HepG2 (cell line): ENCODE results near the gene PSMA4. TPM values are rescaled to one million over a fixed set of nuclear protein-coding genes. Genes with fewer than 3 reads are reported as not detected.

Experiments used
- MEIS1 ChIP-seq: sonication (generic); formaldehyde crosslinking; IDR thresholded peaks from 2 replicates; pipeline ENCODE4 v1.9.0; 2021; ENCODE audit warnings: mild to moderate bottlenecking, missing genetic modification reagents, moderate library complexity, borderline replicate concordance
- NCOA1 ChIP-seq: sonication (generic); formaldehyde crosslinking; IDR thresholded peaks from 2 replicates; pipeline ENCODE4 v1.9.0; 2021; ENCODE audit warnings: missing genetic modification reagents
- RAD51 ChIP-seq: fragments of 450-650 bp; IDR thresholded peaks from 2 replicates; pipeline ENCODE4 v1.6.1; 2016; ENCODE audit warnings: borderline replicate concordance
- SKI ChIP-seq: fragments of 450-650 bp; IDR thresholded peaks from one replicate; pipeline ENCODE4 v1.6.1; 2018; ENCODE audit warnings: mild to moderate bottlenecking; ENCODE audit not compliant: partially characterized antibody
- ZBTB8A ChIP-seq: sonication (generic); formaldehyde crosslinking; IDR thresholded peaks from 2 replicates; pipeline ENCODE4 v1.4.0; 2020; ENCODE audit warnings: mild to moderate bottlenecking, low read depth, missing genetic modification reagents, borderline replicate concordance
- ZMYM4 ChIP-seq: sonication (generic); formaldehyde crosslinking; IDR thresholded peaks from 2 replicates; pipeline ENCODE4 v1.8.1; 2023; ENCODE audit warnings: mild to moderate bottlenecking, missing genetic modification reagents
- ZNF569 ChIP-seq: sonication (generic); formaldehyde crosslinking; IDR thresholded peaks from 2 replicates; pipeline ENCODE4 v1.5.0; 2020; ENCODE audit warnings: mild to moderate bottlenecking, missing genetic modification reagents, moderate library complexity, borderline replicate concordance
- polyA plus RNA-seq, 8 experiments: library from polyadenylated mRNA; depleted of rRNA in 3 of 8; stranded (reverse) in 7 of 8; unstranded in 1 of 8; fragments of >200 nt; fragmentation: Illumina TruSeq in 4 of 8; extraction: Trizol in 4 of 8; gene quantifications; 2 replicates each; pipeline versions ENCODE4 v1.2.1 to v1.2.3, GENCODE V29; 2011 to 2016; ENCODE audit warnings: low read depth in 4 of 8, missing spikeins in 1 of 8, mixed read lengths in 1 of 8; ENCODE audit not compliant: insufficient read depth in 1 of 8
- total RNA-seq, 5 experiments: library from RNA; depleted of rRNA; stranded (reverse); fragments of >200 nt; fragmentation: Illumina TruSeq; extraction: Trizol; gene quantifications; 2 replicates each; pipeline ENCODE4 v1.2.3, GENCODE V29; 2016; ENCODE audit warnings: low read depth in 1 of 5
- TF ChIP-seq, protein P1 (sequence below): conservative IDR thresholded peaks from 2 replicates; pipeline ENCODE4 v1.6.1; 2018; ENCODE audit warnings: missing genetic modification reagents
- TF ChIP-seq, protein P2 (sequence below): sonication (generic); formaldehyde crosslinking; IDR thresholded peaks from 2 replicates; pipeline ENCODE4 v1.4.0; 2020; ENCODE audit warnings: mild to moderate bottlenecking, missing genetic modification reagents, borderline replicate concordance
- TF ChIP-seq, protein P3 (sequence below): sonication (generic); formaldehyde crosslinking; IDR thresholded peaks from 2 replicates; pipeline ENCODE4 v1.4.0; 2020; ENCODE audit warnings: low read depth, mild to moderate bottlenecking, missing genetic modification reagents
- TF ChIP-seq, protein P4 (sequence below): sonication (generic); formaldehyde crosslinking; IDR thresholded peaks from 2 replicates; pipeline ENCODE4 v1.5.0; 2020; ENCODE audit warnings: mild to moderate bottlenecking, missing genetic modification reagents
- TF ChIP-seq, protein P5 (sequence below): sonication (generic); formaldehyde crosslinking; IDR thresholded peaks from 2 replicates; pipeline ENCODE4 v1.5.0; 2020; ENCODE audit warnings: mild to moderate bottlenecking, missing genetic modification reagents
- TF ChIP-seq, protein P6 (sequence below): sonication (generic); formaldehyde crosslinking; IDR thresholded peaks from 2 replicates; pipeline ENCODE4 v1.4.0; 2020; ENCODE audit warnings: mild to moderate bottlenecking, missing genetic modification reagents

Gene PSMA4
- total and polyA plus RNA-seq, 2 of the 13 experiments (the other 11 are each of a cell fraction or from before 2014, with no cell fraction given), result 202 to 404 TPM

DNA sequence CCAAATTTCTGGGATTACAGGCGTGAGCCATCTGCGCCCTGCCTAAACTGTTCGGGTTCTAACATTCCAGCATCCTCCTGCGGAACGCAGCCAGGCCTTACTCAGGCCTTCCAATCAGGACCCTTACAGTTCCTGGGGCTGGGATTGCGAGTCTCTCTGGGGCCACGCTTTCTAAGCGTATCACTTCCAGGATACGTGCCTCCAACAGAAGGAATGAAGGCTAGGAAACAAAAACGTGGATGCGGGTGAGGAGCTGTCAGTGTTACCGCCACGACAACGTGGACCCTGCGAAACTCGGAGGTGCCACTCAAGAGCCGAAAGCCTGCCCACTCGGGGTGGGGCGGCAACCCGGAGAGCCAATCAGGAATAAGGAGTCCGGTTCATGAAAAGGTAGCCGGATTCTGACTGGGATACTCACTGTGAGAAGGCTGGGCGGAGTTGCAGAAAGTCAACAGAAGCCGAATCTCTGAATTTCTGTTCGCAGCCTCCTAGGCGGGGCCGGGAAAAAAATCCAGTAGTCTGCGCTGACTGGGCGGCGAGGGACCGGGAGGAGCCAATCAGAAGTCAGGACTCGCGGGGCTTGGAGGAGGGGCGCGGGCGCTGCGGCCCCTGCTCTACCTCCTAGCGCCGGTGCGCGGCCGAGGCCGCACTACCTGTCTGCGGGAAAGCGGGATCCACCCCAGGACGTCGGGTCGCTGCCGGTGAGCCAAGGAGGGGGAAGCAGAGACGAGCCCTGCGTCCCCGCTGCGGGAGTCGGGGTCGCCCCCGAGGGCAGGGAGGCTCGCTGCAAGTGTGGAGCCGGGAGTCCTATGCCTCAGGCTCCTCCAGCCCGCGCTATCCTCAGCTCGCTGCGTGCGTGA is 33.0 kb upstream of the PSMA4 start, which contains the start of gene HYKK (continued):
- TF ChIP-seq, protein P1, sequence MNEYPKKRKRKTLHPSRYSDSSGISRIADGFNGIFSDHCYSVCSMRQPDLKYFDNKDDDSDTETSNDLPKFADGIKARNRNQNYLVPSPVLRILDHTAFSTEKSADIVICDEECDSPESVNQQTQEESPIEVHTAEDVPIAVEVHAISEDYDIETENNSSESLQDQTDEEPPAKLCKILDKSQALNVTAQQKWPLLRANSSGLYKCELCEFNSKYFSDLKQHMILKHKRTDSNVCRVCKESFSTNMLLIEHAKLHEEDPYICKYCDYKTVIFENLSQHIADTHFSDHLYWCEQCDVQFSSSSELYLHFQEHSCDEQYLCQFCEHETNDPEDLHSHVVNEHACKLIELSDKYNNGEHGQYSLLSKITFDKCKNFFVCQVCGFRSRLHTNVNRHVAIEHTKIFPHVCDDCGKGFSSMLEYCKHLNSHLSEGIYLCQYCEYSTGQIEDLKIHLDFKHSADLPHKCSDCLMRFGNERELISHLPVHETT (CRISPR knock-in tag), result no peak
- TF ChIP-seq, protein P2, sequence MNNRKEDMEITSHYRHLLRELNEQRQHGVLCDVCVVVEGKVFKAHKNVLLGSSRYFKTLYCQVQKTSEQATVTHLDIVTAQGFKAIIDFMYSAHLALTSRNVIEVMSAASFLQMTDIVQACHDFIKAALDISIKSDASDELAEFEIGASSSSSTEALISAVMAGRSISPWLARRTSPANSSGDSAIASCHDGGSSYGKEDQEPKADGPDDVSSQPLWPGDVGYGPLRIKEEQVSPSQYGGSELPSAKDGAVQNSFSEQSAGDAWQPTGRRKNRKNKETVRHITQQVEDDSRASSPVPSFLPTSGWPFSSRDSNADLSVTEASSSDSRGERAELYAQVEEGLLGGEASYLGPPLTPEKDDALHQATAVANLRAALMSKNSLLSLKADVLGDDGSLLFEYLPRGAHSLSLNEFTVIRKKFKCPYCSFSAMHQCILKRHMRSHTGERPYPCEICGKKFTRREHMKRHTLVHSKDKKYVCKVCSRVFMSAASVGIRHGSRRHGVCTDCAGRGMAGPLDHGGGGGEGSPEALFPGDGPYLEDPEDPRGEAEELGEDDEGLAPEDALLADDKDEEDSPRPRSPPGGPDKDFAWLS (CRISPR knock-in tag), result no peak
- TF ChIP-seq, protein P3, sequence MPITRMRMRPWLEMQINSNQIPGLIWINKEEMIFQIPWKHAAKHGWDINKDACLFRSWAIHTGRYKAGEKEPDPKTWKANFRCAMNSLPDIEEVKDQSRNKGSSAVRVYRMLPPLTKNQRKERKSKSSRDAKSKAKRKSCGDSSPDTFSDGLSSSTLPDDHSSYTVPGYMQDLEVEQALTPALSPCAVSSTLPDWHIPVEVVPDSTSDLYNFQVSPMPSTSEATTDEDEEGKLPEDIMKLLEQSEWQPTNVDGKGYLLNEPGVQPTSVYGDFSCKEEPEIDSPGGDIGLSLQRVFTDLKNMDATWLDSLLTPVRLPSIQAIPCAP (CRISPR knock-in tag), result no peak
- TF ChIP-seq ZMYM4 (peak; percentile 66), MEIS1 (CRISPR knock-in tag) (no peak), ZNF569 (CRISPR knock-in tag) (no peak), SKI (no peak), RAD51 (no peak), ZBTB8A (CRISPR knock-in tag) (no peak), NCOA1 (CRISPR knock-in tag) (no peak)
- TF ChIP-seq, protein P4, sequence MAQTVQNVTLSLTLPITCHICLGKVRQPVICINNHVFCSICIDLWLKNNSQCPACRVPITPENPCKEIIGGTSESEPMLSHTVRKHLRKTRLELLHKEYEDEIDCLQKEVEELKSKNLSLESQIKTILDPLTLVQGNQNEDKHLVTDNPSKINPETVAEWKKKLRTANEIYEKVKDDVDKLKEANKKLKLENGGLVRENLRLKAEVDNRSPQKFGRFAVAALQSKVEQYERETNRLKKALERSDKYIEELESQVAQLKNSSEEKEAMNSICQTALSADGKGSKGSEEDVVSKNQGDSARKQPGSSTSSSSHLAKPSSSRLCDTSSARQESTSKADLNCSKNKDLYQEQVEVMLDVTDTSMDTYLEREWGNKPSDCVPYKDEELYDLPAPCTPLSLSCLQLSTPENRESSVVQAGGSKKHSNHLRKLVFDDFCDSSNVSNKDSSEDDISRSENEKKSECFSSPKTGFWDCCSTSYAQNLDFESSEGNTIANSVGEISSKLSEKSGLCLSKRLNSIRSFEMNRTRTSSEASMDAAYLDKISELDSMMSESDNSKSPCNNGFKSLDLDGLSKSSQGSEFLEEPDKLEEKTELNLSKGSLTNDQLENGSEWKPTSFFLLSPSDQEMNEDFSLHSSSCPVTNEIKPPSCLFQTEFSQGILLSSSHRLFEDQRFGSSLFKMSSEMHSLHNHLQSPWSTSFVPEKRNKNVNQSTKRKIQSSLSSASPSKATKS (CRISPR knock-in tag), result no peak
- TF ChIP-seq, protein P5, sequence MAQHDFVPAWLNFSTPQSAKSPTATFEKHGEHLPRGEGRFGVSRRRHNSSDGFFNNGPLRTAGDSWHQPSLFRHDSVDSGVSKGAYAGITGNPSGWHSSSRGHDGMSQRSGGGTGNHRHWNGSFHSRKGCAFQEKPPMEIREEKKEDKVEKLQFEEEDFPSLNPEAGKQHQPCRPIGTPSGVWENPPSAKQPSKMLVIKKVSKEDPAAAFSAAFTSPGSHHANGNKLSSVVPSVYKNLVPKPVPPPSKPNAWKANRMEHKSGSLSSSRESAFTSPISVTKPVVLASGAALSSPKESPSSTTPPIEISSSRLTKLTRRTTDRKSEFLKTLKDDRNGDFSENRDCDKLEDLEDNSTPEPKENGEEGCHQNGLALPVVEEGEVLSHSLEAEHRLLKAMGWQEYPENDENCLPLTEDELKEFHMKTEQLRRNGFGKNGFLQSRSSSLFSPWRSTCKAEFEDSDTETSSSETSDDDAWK, result no peak
- TF ChIP-seq, protein P6, sequence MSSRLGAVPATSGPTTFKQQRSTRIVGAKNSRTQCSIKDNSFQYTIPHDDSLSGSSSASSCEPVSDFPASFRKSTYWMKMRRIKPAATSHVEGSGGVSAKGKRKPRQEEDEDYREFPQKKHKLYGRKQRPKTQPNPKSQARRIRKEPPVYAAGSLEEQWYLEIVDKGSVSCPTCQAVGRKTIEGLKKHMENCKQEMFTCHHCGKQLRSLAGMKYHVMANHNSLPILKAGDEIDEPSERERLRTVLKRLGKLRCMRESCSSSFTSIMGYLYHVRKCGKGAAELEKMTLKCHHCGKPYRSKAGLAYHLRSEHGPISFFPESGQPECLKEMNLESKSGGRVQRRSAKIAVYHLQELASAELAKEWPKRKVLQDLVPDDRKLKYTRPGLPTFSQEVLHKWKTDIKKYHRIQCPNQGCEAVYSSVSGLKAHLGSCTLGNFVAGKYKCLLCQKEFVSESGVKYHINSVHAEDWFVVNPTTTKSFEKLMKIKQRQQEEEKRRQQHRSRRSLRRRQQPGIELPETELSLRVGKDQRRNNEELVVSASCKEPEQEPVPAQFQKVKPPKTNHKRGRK (CRISPR knock-in tag), result no peak
